Measurements from ENCODE around the gene APLP1. TPM values are rescaled to one million over a fixed set of nuclear protein-coding genes. Genes with fewer than 3 reads are reported as not detected.

Gene APLP1
- total RNA-seq = 4.1 and 6.5 TPM in 2 replicates

GRCh38 chr19:35868172-35868822, at the start of gene APLP1:
Gene APLP1 (plus strand): TSS chr19:35868574. CDS start chr19:35868637, 63 bp downstream.

GRCh38 chr19:35852029-35852780, 16.2 kb upstream of the APLP1 start, which contains the start of gene NPHS1:
Gene NPHS1 (minus strand): TSS chr19:35852504. CDS start chr19:35851837, 667 bp downstream.

GRCh38 chr19:35856546-35857149, 11.7 kb upstream of the APLP1 start, which contains the start of gene KIRREL2:
Gene KIRREL2 (plus strand): TSS chr19:35856911. CDS start chr19:35857120, 209 bp downstream.

GRCh38 chr19:35901854-35902661, 33.7 kb downstream of the APLP1 start, which contains the start of gene HCST:
Gene HCST (plus strand): TSS chr19:35902529. CDS start chr19:35902594, 65 bp downstream.

DNA sequence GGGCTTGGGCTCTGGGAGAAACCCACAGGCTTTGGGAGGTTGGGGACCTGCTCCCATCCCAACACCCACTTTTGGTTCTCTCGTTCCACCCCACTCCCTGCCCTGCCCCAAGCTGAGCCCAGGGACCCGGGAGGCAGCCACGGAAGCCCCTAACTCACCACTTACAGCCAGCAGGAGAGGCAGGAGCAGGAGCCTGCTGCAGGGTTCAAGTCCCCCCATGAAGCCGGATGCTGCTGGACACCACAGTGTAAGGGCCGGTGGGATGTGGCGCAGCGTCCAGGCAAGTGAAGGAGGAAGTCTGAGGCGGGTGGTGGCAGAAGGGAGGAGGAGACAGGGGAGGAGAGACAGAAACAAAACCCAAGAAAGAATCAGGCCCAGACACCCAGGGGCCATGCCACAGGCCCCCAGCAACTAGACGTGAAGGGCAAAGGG, 39.7 kb downstream of the APLP1 start, which contains the start of gene TYROBP:
TSS of gene TYROBP (minus strand) at position 286 of the 432 bp plus-strand sequence. CDS start at position 219, 67 bp downstream.

Small RNA genes within 50 kb of the gene (small RNA-seq; reads per million reads assigned to genes)
- gene RN7SL402P = not detected

Other genes starting within 250 kb of the APLP1 start
- 38.3 and 41.6 TPM in 2 replicates for gene RBM42, start 239.5 kb upstream of the APLP1 start, total RNA-seq
- 0.13 and 0.32 TPM in 2 replicates for gene ETV2, start 226.8 kb upstream of the APLP1 start, total RNA-seq
- gene COX6B1, start 220.3 kb upstream of the APLP1 start, total RNA-seq = 183 and 279 TPM in 2 replicates
- not detected in 2 replicates for gene UPK1A, start 202.1 kb upstream of the APLP1 start, total RNA-seq
- gene ZBTB32, start 164.0 kb upstream of the APLP1 start, total RNA-seq = not detected in 2 replicates
- 5.7 and 6.0 TPM in 2 replicates for gene KMT2B, start 150.6 kb upstream of the APLP1 start, total RNA-seq
- 1.2 TPM in 2 replicates for gene IGFLR1, start 126.1 kb upstream of the APLP1 start, total RNA-seq
- gene U2AF1L4, start 123.2 kb upstream of the APLP1 start, total RNA-seq = 4.8 and 9.5 TPM in 2 replicates
- gene PSENEN, start 122.9 kb upstream of the APLP1 start, total RNA-seq = 12.5 and 13.3 TPM in 2 replicates
- 10.1 and 12.2 TPM in 2 replicates for gene LIN37, start 120.0 kb upstream of the APLP1 start, total RNA-seq
- 34.6 and 52.4 TPM in 2 replicates for gene HSPB6, start 111.5 kb upstream of the APLP1 start, total RNA-seq
- 7.6 and 9.3 TPM in 2 replicates for gene PROSER3, start 110.4 kb upstream of the APLP1 start, total RNA-seq
- 1.3 and 2.4 TPM in 2 replicates for gene ARHGAP33, start 93.0 kb upstream of the APLP1 start, total RNA-seq
- not detected in 2 replicates for gene PRODH2, start 55.7 kb upstream of the APLP1 start, total RNA-seq
- not detected in 2 replicates for gene NPHS1, start 16.1 kb upstream of the APLP1 start, total RNA-seq
- gene KIRREL2, start 11.7 kb upstream of the APLP1 start, total RNA-seq = under 0.01 TPM in 2 replicates
- 6.3 TPM in 2 replicates for gene NFKBID, start 32.0 kb downstream of the APLP1 start, total RNA-seq
- 0.91 and 1.4 TPM in 2 replicates for gene HCST, start 34.0 kb downstream of the APLP1 start, total RNA-seq
- gene TYROBP, start 39.7 kb downstream of the APLP1 start, total RNA-seq = not detected in 2 replicates
- gene LRFN3, start 67.8 kb downstream of the APLP1 start, total RNA-seq = 3.2 and 5.9 TPM in 2 replicates
- 16.9 and 17.0 TPM in 2 replicates for gene SDHAF1, start 126.6 kb downstream of the APLP1 start, total RNA-seq
- 0.13 TPM in 1 of 2 replicates, not detected in the other for gene SYNE4, start 140.2 kb downstream of the APLP1 start, total RNA-seq
- gene ALKBH6, start 145.6 kb downstream of the APLP1 start, total RNA-seq = 10.8 and 11.4 TPM in 2 replicates
- gene CLIP3, start 164.3 kb downstream of the APLP1 start, total RNA-seq = 8.2 and 11.5 TPM in 2 replicates
- 4.0 and 4.6 TPM in 2 replicates for gene THAP8, start 185.7 kb downstream of the APLP1 start, total RNA-seq
- 3.5 and 5.0 TPM in 2 replicates for gene WDR62, start 186.3 kb downstream of the APLP1 start, total RNA-seq
- not detected in 2 replicates for gene OVOL3, start 242.6 kb downstream of the APLP1 start, total RNA-seq
- 14.8 and 24.6 TPM in 2 replicates for gene POLR2I, start 246.3 kb downstream of the APLP1 start, total RNA-seq
- 95.0 and 105 TPM in 2 replicates for gene TBCB, start 246.9 kb downstream of the APLP1 start, total RNA-seq

All from articular chondrocyte of knee joint (primary cell).